Neuronal stem cell (in vitro differentiated cells): Measurements from ENCODE around the gene ZFYVE9.

Experiments used
- DNase-seq: peaks from one replicate; pipeline ENCODE4 v3.0.0-alpha.2; 2013; ENCODE audit warnings: low spot score
- H2AFZ ChIP-seq: one replicate; pipeline ENCODE4 v1.6.1; 2013; ENCODE audit warnings: mild to moderate bottlenecking, low read length, inconsistent platforms
- H2AK5ac ChIP-seq: 2 replicates; pipeline ENCODE4 v1.6.1; 2013; ENCODE audit warnings: low read depth, mild to moderate bottlenecking, inconsistent platforms, low read length, moderate library complexity, mixed read lengths
- H2BK120ac ChIP-seq: 2 replicates; pipeline ENCODE4 v1.6.1; 2013; ENCODE audit warnings: low read depth, mild to moderate bottlenecking, inconsistent platforms, low read length, moderate library complexity, mixed read lengths
- H2BK12ac ChIP-seq: one replicate; pipeline ENCODE4 v1.6.1; 2013; ENCODE audit warnings: low read length, inconsistent platforms
- H2BK15ac ChIP-seq: 2 replicates; pipeline ENCODE4 v1.6.1; 2013; ENCODE audit warnings: mild to moderate bottlenecking, low read length, inconsistent platforms, mixed read lengths
- H2BK5ac ChIP-seq: one replicate; pipeline ENCODE4 v1.6.1; 2013; ENCODE audit warnings: inconsistent platforms, mild to moderate bottlenecking, low read length, moderate library complexity
- H3K14ac ChIP-seq: one replicate; pipeline ENCODE4 v1.6.1; 2013; ENCODE audit warnings: low read length, inconsistent platforms
- H3K18ac ChIP-seq: 2 replicates; pipeline ENCODE4 v1.6.1; 2013; ENCODE audit warnings: low read length, inconsistent platforms
- H3K23ac ChIP-seq: 2 replicates; pipeline ENCODE4 v1.6.1; 2013; ENCODE audit warnings: low read depth, mild to moderate bottlenecking, mixed read lengths, low read length, inconsistent platforms; ENCODE audit not compliant: poor library complexity
- H3K27ac ChIP-seq: replicated peaks from 3 replicates; pipeline ENCODE4 v1.5.1; 2013; ENCODE audit warnings: low read length, inconsistent platforms
- H3K27me3 ChIP-seq, 3 experiments: 2 replicates each; pipeline ENCODE4 v1.6.1; 2013; ENCODE audit warnings: low read length in 3 of 3, mild to moderate bottlenecking in 2 of 3, inconsistent platforms in 1 of 3, low read depth in 1 of 3, mixed read lengths in 1 of 3, moderate library complexity in 1 of 3; ENCODE audit not compliant: control insufficient read depth in 3 of 3, insufficient read depth in 3 of 3
- H3K36me3 ChIP-seq, 2 donors: replicated peaks in 1 of 2; 2 replicates each; pipeline ENCODE4 v1.6.1; 2013; ENCODE audit warnings: low read length in 2 of 2; ENCODE audit not compliant: control insufficient read depth in 2 of 2, insufficient read depth in 2 of 2
- H3K4ac ChIP-seq: 2 replicates; pipeline ENCODE4 v1.6.1; 2013; ENCODE audit warnings: inconsistent platforms, mild to moderate bottlenecking, low read length, moderate library complexity
- H3K4me1 ChIP-seq, 2 donors: 1 replicate in 1 of 2; 2 replicates in 1 of 2; pipeline ENCODE4 v1.6.1; 2013; ENCODE audit warnings: low read length in 2 of 2, low read depth in 1 of 2; ENCODE audit not compliant: control insufficient read depth in 2 of 2, insufficient read depth in 1 of 2
- H3K4me2 ChIP-seq: one replicate; pipeline ENCODE4 v1.6.1; 2013; ENCODE audit warnings: mild to moderate bottlenecking, low read length, inconsistent platforms; ENCODE audit not compliant: insufficient read depth, poor library complexity, severe bottlenecking
- H3K4me3 ChIP-seq, 2 donors: 2 replicates each; pipeline ENCODE4 v1.5.1; 2013; ENCODE audit warnings: low read length in 2 of 2, mild to moderate bottlenecking in 2 of 2, inconsistent platforms in 1 of 2, moderate library complexity in 1 of 2
- H3K79me1 ChIP-seq: one replicate; pipeline ENCODE4 v1.6.1; 2013; ENCODE audit warnings: low read depth, mild to moderate bottlenecking, inconsistent platforms, low read length, moderate library complexity
- H3K9ac ChIP-seq: one replicate; pipeline ENCODE4 v1.6.1; 2013; ENCODE audit warnings: mild to moderate bottlenecking, low read depth, low read length, inconsistent platforms; ENCODE audit not compliant: poor library complexity
- H3K9me3 ChIP-seq, 2 donors: replicated peaks in 1 of 2; 2 replicates each; pipeline versions ENCODE3 to v1.6.1; 2013; ENCODE audit warnings: low read length in 2 of 2, mild to moderate bottlenecking in 2 of 2, inconsistent platforms in 1 of 2, low read depth in 1 of 2, mixed read lengths in 1 of 2, moderate library complexity in 1 of 2; ENCODE audit not compliant: control insufficient read depth in 2 of 2, insufficient read depth in 1 of 2
- H4K8ac ChIP-seq: one replicate; pipeline ENCODE4 v1.6.1; 2013; ENCODE audit warnings: low read depth, mild to moderate bottlenecking, inconsistent platforms, low read length, moderate library complexity
- H4K91ac ChIP-seq: one replicate; pipeline ENCODE4 v1.6.1; 2013; ENCODE audit warnings: low read length, low read depth, mild to moderate bottlenecking, inconsistent platforms; ENCODE audit not compliant: poor library complexity
- WGBS, 2 donors: extraction: QIAGEN DNeasy Blood & Tissue Kit; methylation state at CpG; one replicate each; pipeline ENCODE4 v1.1.7; 2013; ENCODE audit warnings: missing lambda C conversion rate in 2 of 2, mixed read lengths in 1 of 2; ENCODE audit not compliant: insufficient read length in 2 of 2, insufficient replicate concordance in 1 of 2; ENCODE audit errors: extremely low coverage in 2 of 2; 5-methylcytosine and 5-hydroxymethylcytosine counted together

The ZFYVE9 gene

DNA sequence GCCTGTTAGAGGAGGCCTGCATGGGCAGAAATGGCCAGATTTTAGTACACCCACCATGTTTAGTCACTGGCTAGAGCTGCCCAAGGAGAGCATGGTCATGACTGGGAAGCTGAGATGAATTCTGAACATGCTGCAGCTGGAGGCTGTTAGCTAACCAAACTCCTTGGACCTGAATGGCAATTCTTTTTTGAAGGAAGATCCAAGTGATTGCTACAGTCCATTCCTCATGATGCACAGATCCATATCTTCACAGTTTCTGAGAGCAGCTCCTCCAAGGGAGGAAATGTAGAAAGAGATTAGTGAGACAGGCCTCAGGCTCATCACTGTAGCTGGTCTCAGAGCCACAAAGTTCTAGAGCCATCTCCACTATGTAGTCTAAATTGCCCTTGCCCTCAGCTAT is 11.1 kb downstream of the ZFYVE9 start:
- no peak overlapping the region for H2AK5ac ChIP-seq
- no peak overlapping the region for H2AFZ ChIP-seq
- H3K4me3 ChIP-seq: no peak overlapping the region
- no peak overlapping the region for H3K18ac ChIP-seq
- H2BK5ac ChIP-seq: no peak overlapping the region
- H3K27me3 ChIP-seq: no peaks in the 10 kb centered on the region
- no peak for DNase-seq
- H3K4me1 ChIP-seq: no peaks in the 10 kb centered on the region
- H3K14ac ChIP-seq: no peak overlapping the region
- H3K27ac ChIP-seq: no peak overlapping the region
- H3K36me3 ChIP-seq: no peaks in the 10 kb centered on the region
- peaks cover 3 to 5% of the 10 kb centered on the region in 2 donors for H3K9me3 ChIP-seq
- H4K8ac ChIP-seq: no peak overlapping the region
- peaks cover 3% of the 10 kb centered on the region for H3K79me1 ChIP-seq
- no peak overlapping the region for H3K23ac ChIP-seq
- H2BK12ac ChIP-seq: no peak overlapping the region
- no peak overlapping the region for H3K4ac ChIP-seq
- H3K4me2 ChIP-seq: no peak overlapping the region
- no peak overlapping the region for H3K9ac ChIP-seq
- no peak overlapping the region for H2BK15ac ChIP-seq
- no peak overlapping the region for H4K91ac ChIP-seq
- no peak overlapping the region for H2BK120ac ChIP-seq

DNA sequence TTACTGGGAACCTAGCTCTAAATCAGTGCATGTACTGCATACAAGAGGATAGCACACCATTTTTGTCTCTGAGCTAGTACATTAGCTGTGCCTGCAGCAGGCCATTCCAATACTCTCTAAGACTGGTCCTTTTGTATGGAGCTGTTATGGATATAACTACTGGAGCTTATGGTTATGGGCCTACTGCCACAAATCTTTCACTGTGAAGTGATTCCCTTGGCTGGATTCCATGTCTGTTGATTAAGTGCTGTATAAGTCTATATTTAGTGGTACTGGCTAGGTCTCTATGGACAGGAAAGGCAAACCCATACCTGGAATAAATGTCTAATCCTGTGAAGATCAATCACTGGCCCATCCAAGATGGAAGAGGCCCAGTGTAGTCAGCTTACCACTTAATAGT is 12.0 kb downstream of the ZFYVE9 start:
- H2BK15ac ChIP-seq: no peak overlapping the region
- no peak overlapping the region for H3K14ac ChIP-seq
- H3K4me1 ChIP-seq: no peaks in the 10 kb centered on the region
- H2BK5ac ChIP-seq: no peak overlapping the region
- no peak overlapping the region for H3K9ac ChIP-seq
- no peak overlapping the region for H2AK5ac ChIP-seq
- H3K4me3 ChIP-seq: no peak overlapping the region
- H4K91ac ChIP-seq: no peak overlapping the region
- H4K8ac ChIP-seq: no peak overlapping the region
- H3K4me2 ChIP-seq: no peak overlapping the region
- peaks cover 3% of the 10 kb centered on the region for H3K79me1 ChIP-seq
- H3K18ac ChIP-seq: no peak overlapping the region
- no peak overlapping the region for H3K27ac ChIP-seq
- H3K27me3 ChIP-seq: no peaks in the 10 kb centered on the region
- H3K36me3 ChIP-seq: no peaks in the 10 kb centered on the region
- no peak overlapping the region for H3K23ac ChIP-seq
- no peak for DNase-seq
- H3K9me3 ChIP-seq: peaks cover 4 to 12% of the 10 kb centered on the region in 2 donors
- no peak overlapping the region for H2AFZ ChIP-seq
- H3K4ac ChIP-seq: no peak overlapping the region
- H2BK12ac ChIP-seq: no peak overlapping the region
- no peak overlapping the region for H2BK120ac ChIP-seq

DNA sequence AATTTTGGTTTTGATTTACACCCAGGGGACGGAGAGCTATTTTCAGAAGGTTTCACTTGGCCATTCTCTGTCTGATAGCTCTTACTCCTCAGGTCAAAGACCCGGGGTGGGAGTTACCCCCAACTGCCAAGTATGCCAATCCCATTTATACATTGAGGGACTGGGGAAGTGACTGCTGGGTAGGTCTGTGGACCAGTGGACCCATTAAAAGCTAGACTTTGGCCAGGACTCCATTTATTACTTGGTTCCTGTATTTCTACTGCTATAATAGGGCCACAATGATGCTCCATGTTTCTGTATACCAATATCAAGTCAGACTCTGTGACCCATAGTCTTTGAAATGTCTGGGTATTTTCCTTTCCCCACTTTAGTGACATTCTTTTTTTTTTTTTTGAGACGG is 14.6 kb downstream of the ZFYVE9 start:
- no peak overlapping the region for H3K14ac ChIP-seq
- H2AFZ ChIP-seq: no peak overlapping the region
- H3K4me1 ChIP-seq: no peaks in the 10 kb centered on the region
- no peak overlapping the region for H2BK12ac ChIP-seq
- no peaks in the 10 kb centered on the region for H3K27me3 ChIP-seq
- no peak overlapping the region for H4K91ac ChIP-seq
- H2AK5ac ChIP-seq: no peak overlapping the region
- H3K18ac ChIP-seq: no peak overlapping the region
- no peak overlapping the region for H3K4me2 ChIP-seq
- no peaks in the 10 kb centered on the region for H3K36me3 ChIP-seq
- WGBS, 2 donors: no CpG with 5 or more reads among the region's 3 CpGs
- no peak for DNase-seq
- H3K4me3 ChIP-seq: no peak overlapping the region
- no peak overlapping the region for H3K9ac ChIP-seq
- H3K27ac ChIP-seq: no peak overlapping the region
- H3K9me3 ChIP-seq: peaks cover 7 to 14% of the 10 kb centered on the region in 2 donors
- no peak overlapping the region for H4K8ac ChIP-seq
- peaks cover 1% of the 10 kb centered on the region for H3K79me1 ChIP-seq
- H2BK5ac ChIP-seq: no peak overlapping the region
- no peak overlapping the region for H2BK120ac ChIP-seq
- no peak overlapping the region for H3K4ac ChIP-seq
- H2BK15ac ChIP-seq: no peak overlapping the region
- H3K23ac ChIP-seq: no peak overlapping the region

DNA sequence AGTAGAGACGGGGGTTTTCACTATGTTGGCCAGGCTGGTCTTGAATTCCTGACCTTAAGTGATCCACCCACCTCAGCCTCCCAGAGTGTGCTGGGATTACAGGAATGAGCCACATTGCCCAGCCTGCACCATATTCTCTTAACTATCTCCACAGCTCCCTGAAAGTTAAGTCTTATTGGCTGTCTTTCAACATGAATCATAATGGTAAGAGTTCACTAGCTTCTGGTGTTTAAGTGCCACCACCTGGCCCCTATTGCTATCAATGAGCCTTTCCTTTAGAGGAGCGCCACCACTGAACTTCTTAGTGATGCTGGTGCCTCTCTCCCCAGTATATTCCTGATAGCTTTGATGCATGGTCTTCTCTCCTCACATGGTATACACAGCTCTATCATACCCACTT is 15.7 kb downstream of the ZFYVE9 start:
- Histone ChIP-seq H3K4me2 (no peak overlapping the region), H3K4ac (no peak overlapping the region), H4K8ac (no peak overlapping the region), H2BK120ac (no peak overlapping the region), H2BK15ac (no peak overlapping the region), H3K27me3 (no peaks in the 10 kb centered on the region), H3K4me1 (no peaks in the 10 kb centered on the region), H3K36me3 (no peaks in the 10 kb centered on the region), H3K9me3 (peaks cover 7 to 14% of the 10 kb centered on the region in 2 donors), H3K9ac (no peak overlapping the region), H3K79me1 (peaks cover 1% of the 10 kb centered on the region), H3K18ac (no peak overlapping the region), H2BK12ac (no peak overlapping the region), H3K4me3 (no peak overlapping the region), H3K14ac (no peak overlapping the region), H2AK5ac (no peak overlapping the region), H3K27ac (no peak overlapping the region), H3K23ac (no peak overlapping the region), H2BK5ac (no peak overlapping the region), H4K91ac (no peak overlapping the region), H2AFZ (no peak overlapping the region)
- WGBS, 2 donors: no CpG with 5 or more reads among the region's 2 CpGs
- DNase-seq: no peak
